Large intestine (tissue), 3 donors: ENCODE data around the gene CRKL. TPM values are rescaled to one million over a fixed set of nuclear protein-coding genes. Genes with fewer than 3 reads are reported as not detected.

Source experiments
- DNase-seq, 2 donors: peaks; one replicate each; pipeline versions ENCODE4 v3.0.0 to v3.0.0-alpha.2; 2013
- H3K27ac ChIP-seq: one replicate; pipeline ENCODE4 v1.5.1; 2013; ENCODE audit warnings: low read length
- H3K27me3 ChIP-seq: 2 replicates; pipeline ENCODE4 v1.6.1; 2013; ENCODE audit warnings: low read length; ENCODE audit not compliant: control insufficient read depth, insufficient read depth
- H3K36me3 ChIP-seq: 2 replicates; pipeline ENCODE4 v1.6.1; 2013; ENCODE audit warnings: low read length; ENCODE audit not compliant: control insufficient read depth, insufficient read depth
- H3K4me1 ChIP-seq: one replicate; pipeline ENCODE4 v1.6.1; 2013; ENCODE audit warnings: low read length; ENCODE audit not compliant: control insufficient read depth, insufficient read depth
- H3K4me3 ChIP-seq: one replicate; pipeline ENCODE4 v1.5.1; 2013; ENCODE audit warnings: low read length
- H3K9me3 ChIP-seq: one replicate; pipeline ENCODE4 v1.6.1; 2013; ENCODE audit warnings: mild to moderate bottlenecking, low read depth, low read length, moderate library complexity; ENCODE audit not compliant: control insufficient read depth
- WGBS: methylation state at CpG from one replicate; pipeline ENCODE4 v1.1.5; 2013; ENCODE audit warnings: low lambda C conversion rate; ENCODE audit not compliant: insufficient coverage; 5-methylcytosine and 5-hydroxymethylcytosine counted together
- polyA plus RNA-seq: library from polyadenylated mRNA; unstranded; fragments of 120-200 nt; gene quantifications from one replicate; pipeline ENCODE4 v1.2.1, GENCODE V29; 2013

CRKL gene
- polyA plus RNA-seq, 1 donor: 55.0 TPM

- no peaks in the 10 kb centered on the region for H3K9me3 ChIP-seq
- no peaks in the 10 kb centered on the region for H3K27me3 ChIP-seq
- peaks cover 20% of the 10 kb centered on the region for H3K4me1 ChIP-seq
- H3K4me3 ChIP-seq: no peak overlapping the region
- DNase-seq: no peak
- H3K27ac ChIP-seq: no peak overlapping the region
- WGBS: no CpG with 5 or more reads among the region's 27 CpGs
- H3K36me3 ChIP-seq: peaks cover 53% of the 10 kb centered on the region
Observed at GRCh38 chr22:20999350-21000206, 82.4 kb downstream of the CRKL start.

GRCh38 chr22:21000207-21000986 is 83.2 kb downstream of the CRKL start:
- peaks cover 46% of the 10 kb centered on the region for H3K36me3 ChIP-seq

GRCh38 chr22:21000987-21001600 is 83.9 kb downstream of the CRKL start:
- peak overlapping the region; percentile 94 for H3K4me3 ChIP-seq
- no peaks in the 10 kb centered on the region for H3K9me3 ChIP-seq
- WGBS: no CpG with 5 or more reads among the region's 26 CpGs
- DNase-seq: no peak
- peaks cover 20% of the 10 kb centered on the region for H3K4me1 ChIP-seq
- no peaks in the 10 kb centered on the region for H3K27me3 ChIP-seq
- H3K27ac ChIP-seq: peak overlapping the region; percentile 100
- peaks cover 43% of the 10 kb centered on the region for H3K36me3 ChIP-seq

More at GRCh38 chr22:21000207-21000986, 83.2 kb downstream of the CRKL start:
- Histone ChIP-seq H3K4me3 (peak overlapping the region; percentile 94), H3K4me1 (peaks cover 20% of the 10 kb centered on the region), H3K9me3 (no peaks in the 10 kb centered on the region), H3K27ac (no peak overlapping the region), H3K27me3 (no peaks in the 10 kb centered on the region)
- WGBS: no CpG with 5 or more reads among the region's 22 CpGs
- DNase-seq: no peak

- Histone ChIP-seq H3K27ac (peak within 1 kb of the TSS; percentile 100), H3K9me3 (no peaks in the 10 kb centered on the region), H3K4me3 (peak within 1 kb of the TSS; percentile 94), H3K4me1 (peaks cover 20% of the 10 kb centered on the region), H3K27me3 (no peaks in the 10 kb centered on the region), H3K36me3 (peaks cover 36% of the 10 kb centered on the region)
- no CpG with 5 or more reads among the region's 83 CpGs for WGBS
- peak; percentile 97 to 98 for DNase-seq
Observed at GRCh38 chr22:21001601-21002325, 84.6 kb downstream of the CRKL start, which contains the start of gene THAP7. TSS of gene THAP7 (minus strand) at chr22:21002118. CDS start at chr22:21001911, 207 bp downstream.

Other genes starting within 250 kb of the CRKL start
- 0.22 TPM for gene SERPIND1, start 143.3 kb upstream of the CRKL start, polyA plus RNA-seq
- gene PI4KA, start 58.6 kb upstream of the CRKL start, polyA plus RNA-seq: 79.8 TPM
- 29.8 TPM for gene SNAP29, start 58.4 kb upstream of the CRKL start, polyA plus RNA-seq
- gene AIFM3, start 49.8 kb downstream of the CRKL start, polyA plus RNA-seq: 3.2 TPM
- gene LZTR1, start 64.9 kb downstream of the CRKL start, polyA plus RNA-seq: 39.0 TPM
- gene THAP7, start 84.7 kb downstream of the CRKL start, polyA plus RNA-seq: 27.0 TPM
- gene P2RX6, start 97.8 kb downstream of the CRKL start, polyA plus RNA-seq: 1.4 TPM
- 31.4 TPM for gene SLC7A4, start 115.2 kb downstream of the CRKL start, polyA plus RNA-seq
- 0.22 TPM for gene LRRC74B, start 128.5 kb downstream of the CRKL start, polyA plus RNA-seq